Renal cortical epithelial cell (primary cell): ENCODE measurements around the gene LCA5L. TPM values are rescaled to one million over a fixed set of nuclear protein-coding genes. Genes with fewer than 3 reads are reported as not detected.
"Not testable (repeated sequence)": the region's sequence is repeated elsewhere in the genome, so short reads cannot be mapped to it uniquely, and the experiment has no call there.

Experiments
- DNase-seq: peaks from one replicate; pipeline ENCODE4 v3.0.0-alpha.2; 2011; ENCODE audit warnings: low read depth
- total RNA-seq: library from RNA; depleted of rRNA; stranded (reverse); fragments of >200 nt; gene quantifications from 2 replicates; pipeline ENCODE4 v1.2.3, GENCODE V29; 2014

LCA5L gene
- total RNA-seq, 1 donor from 2014 or later, result 3.6 TPM

- DNase-seq, result peak; percentile 43
Observed at GRCh38 chr21:39451332-39452206, 6.0 kb upstream of the LCA5L start, which contains the start of gene SH3BGR. SH3BGR (plus strand) TSS chr21:39451970; CDS start chr21:39452097, 127 bp downstream.

- no peak for DNase-seq
Observed at GRCh38 chr21:39447264-39447663, 1.7 kb upstream of the LCA5L start.

- DNase-seq, result peak; percentile 33
Observed at GRCh38 chr21:39444421-39445180, 977 bp downstream of the LCA5L start.

GRCh38 chr21:39441502-39442475 lies 3.8 kb downstream of the LCA5L start:
- peak; percentile 70 for DNase-seq

- DNase-seq, result no peak
Observed at GRCh38 chr21:39439232-39439631, 6.3 kb downstream of the LCA5L start.

GRCh38 chr21:39434950-39435349 lies 10.6 kb downstream of the LCA5L start:
- no peak for DNase-seq

GRCh38 chr21:39430954-39431353 lies 14.6 kb downstream of the LCA5L start:
- DNase-seq, result no peak

DNA sequence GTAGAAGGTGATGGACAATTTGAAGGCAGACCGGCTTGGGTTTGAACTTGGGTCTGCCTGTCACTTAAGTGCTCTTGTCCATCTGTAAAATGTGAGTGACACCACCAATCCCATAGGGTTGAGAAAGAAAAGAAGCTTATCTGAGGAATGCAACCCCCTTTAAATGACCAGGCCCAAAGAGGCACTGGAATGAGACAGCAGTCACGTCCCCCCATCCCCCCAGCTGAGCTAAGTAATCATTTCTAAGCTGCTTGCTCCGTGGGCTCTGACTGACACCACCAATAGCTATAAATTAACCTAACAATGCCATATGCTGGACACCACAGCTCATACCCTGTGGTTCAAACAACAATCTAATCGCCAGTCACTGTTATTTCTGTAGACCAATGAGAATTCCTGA lies 15.1 kb downstream of the LCA5L start:
- peak; percentile 61 for DNase-seq

GRCh38 chr21:39430016-39430415 lies 15.6 kb downstream of the LCA5L start:
- DNase-seq, result no peak

- peak; percentile 49 for DNase-seq
Observed at GRCh38 chr21:39429445-39429844, 16.1 kb downstream of the LCA5L start.

GRCh38 chr21:39422527-39423241 lies 22.9 kb downstream of the LCA5L start:
- peak; percentile 26 for DNase-seq

DNA sequence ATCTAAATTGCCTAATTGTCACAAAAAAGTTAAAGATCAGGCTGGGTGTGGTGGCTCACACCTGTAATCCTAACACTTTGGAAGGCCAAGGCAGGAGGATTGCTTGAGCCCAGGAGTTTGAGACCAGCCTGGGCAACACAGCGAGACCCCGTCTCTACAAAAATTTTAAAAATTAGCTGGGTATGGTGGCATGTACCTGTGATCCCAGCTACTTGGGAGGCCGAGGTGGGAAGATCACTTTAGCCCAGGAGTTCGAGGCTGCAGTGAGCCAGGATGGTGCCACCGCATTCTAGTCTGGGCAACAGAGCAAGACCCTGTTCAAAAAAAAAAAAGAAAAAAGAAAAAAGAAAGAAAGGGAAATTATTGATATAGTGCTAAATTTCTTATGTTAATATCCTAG lies 26.4 kb downstream of the LCA5L start:
- not testable (repeated sequence) for DNase-seq

- no peak for DNase-seq
Observed at GRCh38 chr21:39406065-39406464, 39.5 kb downstream of the LCA5L start.

GRCh38 chr21:39400173-39400572 lies 45.4 kb downstream of the LCA5L start:
- DNase-seq, result no peak

DNA sequence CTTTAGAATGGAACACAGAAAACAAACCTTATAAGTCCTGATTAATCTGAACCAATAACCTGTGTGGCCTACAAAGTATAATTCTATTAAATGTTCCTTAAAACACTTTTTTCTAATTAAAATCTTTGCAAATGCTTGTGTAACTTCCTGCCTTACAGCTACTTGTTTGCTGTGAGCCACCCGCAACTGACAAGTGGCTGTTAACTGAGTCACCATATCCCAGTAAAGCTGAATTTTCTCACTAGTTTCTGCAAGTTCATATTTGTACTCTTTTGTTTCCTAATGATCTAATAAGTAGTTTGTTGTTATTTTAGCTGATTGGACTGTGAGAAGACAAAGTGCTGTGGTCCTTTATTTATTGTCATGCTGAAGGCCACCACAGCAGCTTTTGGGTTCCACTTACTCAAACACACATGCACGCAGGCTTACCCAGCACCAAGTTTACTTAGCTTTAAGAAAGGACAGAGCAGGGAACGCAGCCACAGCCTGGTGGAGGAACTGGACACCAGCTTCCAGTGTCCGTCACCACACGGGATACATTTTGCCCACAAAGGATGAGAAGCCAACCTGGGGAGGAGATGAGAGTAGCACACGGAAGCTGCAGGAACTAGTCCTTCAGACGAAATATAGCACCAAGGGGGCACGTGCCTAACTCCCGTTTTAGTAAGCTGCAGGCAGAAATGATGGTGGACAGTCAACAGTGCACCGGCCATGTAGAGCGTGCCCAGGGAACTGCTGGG lies 47.8 kb downstream of the LCA5L start:
- no peak for DNase-seq

GRCh38 chr21:39392981-39393380 lies 52.6 kb downstream of the LCA5L start:
- DNase-seq, result no peak

DNA sequence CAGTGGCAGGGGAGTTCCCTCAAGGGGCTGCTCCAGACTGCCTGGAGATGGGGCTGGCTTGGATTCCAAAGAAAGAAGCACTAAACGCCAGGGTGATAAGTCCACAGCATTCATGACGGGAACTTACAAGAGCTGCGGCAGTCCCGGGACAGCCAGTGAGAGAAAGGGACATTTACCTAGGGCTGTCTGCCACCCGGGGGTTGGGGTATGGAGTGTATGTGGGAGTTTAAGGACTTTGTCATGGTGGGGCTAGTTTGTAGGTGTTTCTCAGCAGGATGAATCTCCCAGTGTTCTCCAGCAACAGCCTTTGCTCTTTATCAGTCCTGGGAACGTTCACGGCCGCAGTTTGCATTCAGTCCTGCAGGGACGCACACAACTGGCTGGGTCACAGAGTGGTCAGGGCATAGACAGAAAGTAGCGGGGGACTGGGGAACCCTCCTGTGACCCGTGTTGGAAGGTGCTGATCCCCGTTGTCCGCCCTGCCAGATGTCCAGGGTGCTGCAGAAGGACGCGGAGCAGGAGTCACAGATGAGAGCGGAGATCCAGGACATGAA lies 55.3 kb downstream of the LCA5L start:
- no peak for DNase-seq

- no peak for DNase-seq
Observed at GRCh38 chr21:39388811-39389155, 56.8 kb downstream of the LCA5L start.

DNA sequence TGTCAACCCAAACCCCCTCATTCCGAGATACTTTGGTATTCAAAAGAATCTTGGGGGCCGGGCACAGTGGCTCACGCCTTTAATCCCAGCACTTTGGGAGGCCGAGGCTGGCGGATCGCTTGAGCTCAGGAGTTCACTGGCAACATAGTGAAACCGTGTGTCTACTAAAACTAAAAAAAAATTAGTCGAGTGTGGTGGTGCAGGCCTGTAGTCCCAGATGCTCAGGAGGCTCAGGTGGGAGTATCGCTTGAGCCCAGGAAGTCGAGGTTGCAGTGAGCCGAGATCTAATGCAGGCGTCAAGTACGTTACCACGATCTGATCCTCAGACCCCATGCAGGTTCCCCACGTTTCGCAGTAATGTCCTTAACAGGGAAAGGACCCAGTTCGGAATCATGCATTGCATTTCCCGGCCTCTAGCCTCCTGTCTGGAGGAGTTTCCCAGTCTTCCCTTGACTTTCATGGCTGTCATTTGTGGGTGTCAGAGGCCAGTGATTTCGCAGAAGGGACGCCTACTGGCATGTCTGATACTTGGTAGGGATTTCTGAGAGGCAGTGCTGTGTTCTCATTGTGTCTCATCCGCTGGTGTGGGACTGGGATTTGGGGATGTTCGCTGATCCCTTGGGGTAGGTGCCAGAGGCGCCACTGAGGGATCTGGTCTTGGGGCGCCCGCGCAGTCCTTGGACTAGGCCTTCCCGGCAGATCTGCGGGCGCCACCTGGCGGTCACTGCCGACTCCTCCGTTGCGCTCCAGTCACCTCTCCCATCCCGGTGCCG lies 57.4 kb downstream of the LCA5L start:
- DNase-seq, result peak; percentile 45
